ENCODE results near the gene GGTLC1. TPM values are rescaled to one million over a fixed set of nuclear protein-coding genes. Genes with fewer than 3 reads are reported as not detected.
A peak's percentile ranks its signal among the peaks of the same experiment; 100 is the strongest.

GGTLC1 gene
- total RNA-seq, 1 experiment from 2014 or later = not detected

DNA sequence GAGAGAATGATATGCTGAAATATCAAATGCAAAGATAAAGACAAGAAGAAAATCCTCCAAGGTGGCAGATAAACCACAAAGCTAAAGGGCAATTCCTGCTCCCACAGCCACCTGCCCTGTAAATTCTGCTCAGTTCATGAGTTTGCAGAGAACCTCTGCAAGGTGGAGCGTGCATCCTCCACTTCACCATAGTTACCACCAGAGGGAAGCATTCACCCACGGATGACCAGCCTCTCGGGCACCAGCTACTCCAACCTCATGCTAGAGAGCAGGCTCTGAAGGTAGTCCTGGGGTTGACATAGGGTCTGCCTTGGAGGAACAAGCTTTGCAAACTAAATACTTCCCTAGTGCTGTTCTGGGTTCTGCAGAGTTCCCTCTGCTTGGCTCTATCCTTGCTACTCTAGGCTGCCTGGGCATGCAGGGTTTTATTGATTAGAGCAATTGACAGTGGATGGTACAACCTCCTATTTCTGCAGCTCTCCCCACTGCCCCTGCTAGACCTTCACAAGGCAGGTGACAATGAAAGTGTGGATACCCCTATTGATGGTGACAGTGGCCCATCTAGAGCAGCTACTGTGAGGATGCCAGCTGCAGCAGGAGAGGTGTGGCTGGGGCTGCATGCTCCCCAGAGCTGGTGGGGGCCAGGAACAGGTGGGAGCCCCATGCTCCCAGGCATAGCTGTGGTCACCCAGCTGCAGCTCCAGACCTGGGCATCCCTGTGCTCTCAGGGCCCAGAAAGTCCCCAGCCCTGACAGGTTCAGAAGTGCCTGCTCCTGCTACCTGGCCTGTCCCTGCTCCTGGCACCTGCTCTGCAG, 51.1 kb downstream of the GGTLC1 start:
- Histone ChIP-seq H2AFZ (ENCODE audit: low read depth, low read length, poor library complexity, severe bottlenecking) (no peak overlapping the region), H4K20me1 (ENCODE audit: insufficient read depth) (no peaks in the 10 kb centered on the region; the same call in 1 of the 2 replicates), H3K4me3 (replicated peaks in 1 of 2; ENCODE audit: low read depth in 1 of 2, low read length in 2 of 2) (no peak overlapping the region), H3K36me3 (ENCODE audit: control insufficient read depth in 1 of 2, insufficient read depth in 2 of 2, low read length in 2 of 2) (no peaks in the 10 kb centered on the region), H3K79me2 (ENCODE audit: insufficient read depth, low read length) (no peaks in the 10 kb centered on the region), H3K4me2 (ENCODE audit: low read length) (no peak overlapping the region), H3K27ac (ENCODE audit: low read depth, low read length) (no peak overlapping the region), H3K9me2 (ENCODE audit: insufficient read depth) (no peaks in the 10 kb centered on the region), H3K9ac (ENCODE audit: low read length) (no peak overlapping the region), H3K4me1 (ENCODE audit: control insufficient read depth in 1 of 2, insufficient read depth in 2 of 2, low read length in 2 of 2) (no peaks in the 10 kb centered on the region), H3K9me3 (ENCODE audit: control insufficient read depth in 1 of 2, insufficient read depth in 1 of 2, low read depth in 1 of 2, low read length in 2 of 2) (no peaks in the 10 kb centered on the region), H3K27me3 (ENCODE audit: insufficient read depth, low read length) (0 out of 2 replicates have a peak, but pooled peaks cover 4% of the 10 kb centered on the region)
- RAD21 ChIA-PET (ENCODE audit: low non-redundant PET in 1 of 2, low total read pairs in 2 of 2, uncharacterized antibody in 2 of 2, unreplicated experiment in 2 of 2) = no interaction called here
- no TSS peak for BruUV-seq (replicated peaks)
- POLR2A ChIA-PET = no interaction called here
- intact Hi-C loops (cut with micrococcal nuclease) = loop anchor here (1.0 to 5.0 kb wide), 2 partner anchors 60 to 981 kb away; no protein-coding TSS in a partner anchor
- CTCF ChIA-PET = interaction anchor here (1.0 to 1.1 kb wide), 3 partner anchors 59 to 980 kb away, joined by 3 to 7 read pairs (median 4); no protein-coding TSS in a partner anchor
- DNase-seq (ENCODE audit: low read depth, low spot score) (peak; percentile 16), ATAC-seq (peak; percentile 87)
- TF ChIP-seq ZNF274 (IDR thresholded peaks at IDR 0.05; ENCODE audit: low read depth, low read length) = no peak
- no peak for TF ChIP-seq FOSL1 (IDR thresholded peaks at IDR 0.05; ENCODE audit: low read depth)
- TF ChIP-seq, protein P1, sequence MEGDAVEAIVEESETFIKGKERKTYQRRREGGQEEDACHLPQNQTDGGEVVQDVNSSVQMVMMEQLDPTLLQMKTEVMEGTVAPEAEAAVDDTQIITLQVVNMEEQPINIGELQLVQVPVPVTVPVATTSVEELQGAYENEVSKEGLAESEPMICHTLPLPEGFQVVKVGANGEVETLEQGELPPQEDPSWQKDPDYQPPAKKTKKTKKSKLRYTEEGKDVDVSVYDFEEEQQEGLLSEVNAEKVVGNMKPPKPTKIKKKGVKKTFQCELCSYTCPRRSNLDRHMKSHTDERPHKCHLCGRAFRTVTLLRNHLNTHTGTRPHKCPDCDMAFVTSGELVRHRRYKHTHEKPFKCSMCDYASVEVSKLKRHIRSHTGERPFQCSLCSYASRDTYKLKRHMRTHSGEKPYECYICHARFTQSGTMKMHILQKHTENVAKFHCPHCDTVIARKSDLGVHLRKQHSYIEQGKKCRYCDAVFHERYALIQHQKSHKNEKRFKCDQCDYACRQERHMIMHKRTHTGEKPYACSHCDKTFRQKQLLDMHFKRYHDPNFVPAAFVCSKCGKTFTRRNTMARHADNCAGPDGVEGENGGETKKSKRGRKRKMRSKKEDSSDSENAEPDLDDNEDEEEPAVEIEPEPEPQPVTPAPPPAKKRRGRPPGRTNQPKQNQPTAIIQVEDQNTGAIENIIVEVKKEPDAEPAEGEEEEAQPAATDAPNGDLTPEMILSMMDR (IDR thresholded peaks at IDR 0.05 in 2 of 3, conservative IDR thresholded peaks at IDR 0.05 in 1 of 3; ENCODE audit: borderline replicate concordance in 1 of 3, insufficient read depth in 1 of 3, low read depth in 2 of 3, low read length in 2 of 3) = peak; percentile 28 to 68 (median 50); a peak in 4 of 6 replicates
- no peak for TF ChIP-seq ZFX (IDR thresholded peaks at IDR 0.05)
- TF ChIP-seq, protein P2, sequence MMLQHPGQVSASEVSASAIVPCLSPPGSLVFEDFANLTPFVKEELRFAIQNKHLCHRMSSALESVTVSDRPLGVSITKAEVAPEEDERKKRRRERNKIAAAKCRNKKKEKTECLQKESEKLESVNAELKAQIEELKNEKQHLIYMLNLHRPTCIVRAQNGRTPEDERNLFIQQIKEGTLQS (IDR thresholded peaks at IDR 0.05) = no peak
- no peak for TF ChIP-seq POLR2AphosphoS5 (IDR thresholded peaks at IDR 0.05; ENCODE audit: low read depth, low read length)
- TF ChIP-seq RAD21 (IDR thresholded peaks at IDR 0.05; ENCODE audit: low read depth) = peak; percentile 66
- no peak for TF ChIP-seq SP1 (IDR thresholded peaks at IDR 0.05; ENCODE audit: low read depth)
- no peak for TF ChIP-seq EZH2phosphoT487 (IDR thresholded peaks at IDR 0.05; ENCODE audit: borderline replicate concordance)
- no peak for TF ChIP-seq ELF1 (IDR thresholded peaks at IDR 0.05; ENCODE audit: borderline replicate concordance, low read depth)
- TF ChIP-seq, protein P3, sequence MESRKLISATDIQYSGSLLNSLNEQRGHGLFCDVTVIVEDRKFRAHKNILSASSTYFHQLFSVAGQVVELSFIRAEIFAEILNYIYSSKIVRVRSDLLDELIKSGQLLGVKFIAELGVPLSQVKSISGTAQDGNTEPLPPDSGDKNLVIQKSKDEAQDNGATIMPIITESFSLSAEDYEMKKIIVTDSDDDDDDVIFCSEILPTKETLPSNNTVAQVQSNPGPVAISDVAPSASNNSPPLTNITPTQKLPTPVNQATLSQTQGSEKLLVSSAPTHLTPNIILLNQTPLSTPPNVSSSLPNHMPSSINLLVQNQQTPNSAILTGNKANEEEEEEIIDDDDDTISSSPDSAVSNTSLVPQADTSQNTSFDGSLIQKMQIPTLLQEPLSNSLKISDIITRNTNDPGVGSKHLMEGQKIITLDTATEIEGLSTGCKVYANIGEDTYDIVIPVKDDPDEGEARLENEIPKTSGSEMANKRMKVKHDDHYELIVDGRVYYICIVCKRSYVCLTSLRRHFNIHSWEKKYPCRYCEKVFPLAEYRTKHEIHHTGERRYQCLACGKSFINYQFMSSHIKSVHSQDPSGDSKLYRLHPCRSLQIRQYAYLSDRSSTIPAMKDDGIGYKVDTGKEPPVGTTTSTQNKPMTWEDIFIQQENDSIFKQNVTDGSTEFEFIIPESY (IDR thresholded peaks at IDR 0.05; ENCODE audit: extremely low read depth, insufficient replicate concordance, low read length) = no peak
- TF ChIP-seq JUND (IDR thresholded peaks at IDR 0.05) = no peak

Other genes with a start within 250 kb of the GGTLC1 start
- not detected for gene CST1, start 237.8 kb downstream of the GGTLC1 start, total RNA-seq (2021; ENCODE audit: unreplicated experiment)
- gene CST2, start 162.1 kb downstream of the GGTLC1 start, total RNA-seq (2021; ENCODE audit: unreplicated experiment) = not detected
- gene CST5, start 109.0 kb downstream of the GGTLC1 start, total RNA-seq (2021; ENCODE audit: unreplicated experiment) = not detected